ENCODE measurements around the gene RAB26. TPM values are rescaled to one million over a fixed set of nuclear protein-coding genes. Genes with fewer than 3 reads are reported as not detected.

The RAB26 gene
- total and polyA plus RNA-seq, 2 of the 13 experiments (the other 11 are each of a cell fraction or from before 2014, with no cell fraction given): 0.86 to 3.6 TPM

DNA sequence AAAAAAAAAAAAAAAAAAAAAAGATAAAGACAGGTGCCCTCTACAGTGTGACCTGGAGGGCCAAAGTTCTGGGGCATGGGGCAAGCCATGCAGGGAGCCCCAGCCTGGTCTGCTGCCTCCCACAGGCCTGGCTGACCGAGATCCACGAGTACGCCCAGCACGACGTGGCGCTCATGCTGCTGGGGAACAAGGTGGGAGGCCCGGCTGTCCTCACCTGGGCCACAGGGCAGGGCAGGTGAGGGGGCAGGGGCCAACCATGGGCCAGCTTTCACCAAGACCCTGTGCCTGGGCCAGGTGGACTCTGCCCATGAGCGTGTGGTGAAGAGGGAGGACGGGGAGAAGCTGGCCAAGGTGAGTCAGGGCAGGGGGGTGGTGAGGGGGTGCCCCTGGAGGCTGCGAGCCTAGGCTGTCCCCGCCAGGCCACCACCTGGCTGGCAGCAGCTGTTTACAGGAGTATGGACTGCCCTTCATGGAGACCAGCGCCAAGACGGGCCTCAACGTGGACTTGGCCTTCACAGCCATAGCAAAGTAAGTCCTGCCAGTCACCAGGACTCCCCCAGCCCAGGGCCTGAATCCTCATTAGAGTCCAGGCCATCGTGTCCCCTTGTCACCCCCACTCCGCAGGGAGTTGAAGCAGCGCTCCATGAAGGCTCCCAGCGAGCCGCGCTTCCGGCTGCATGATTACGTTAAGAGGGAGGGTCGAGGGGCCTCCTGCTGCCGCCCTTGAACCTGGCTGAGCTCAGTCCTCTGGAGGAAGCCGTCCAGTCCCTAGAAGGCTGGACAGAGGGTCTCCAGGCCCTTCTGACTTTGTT, 4.5 kb downstream of the RAB26 start (continued):
- TF ChIP-seq BORCS8-MEF2B (CRISPR knock-in tag; IDR thresholded peaks at IDR 0.05): no peak
- TF ChIP-seq FOXK1 (CRISPR knock-in tag; IDR thresholded peaks at IDR 0.05; ENCODE audit: borderline replicate concordance, low read depth): no peak
- TF ChIP-seq ZNF746 (CRISPR knock-in tag; IDR thresholded peaks at IDR 0.05): no peak
- TF ChIP-seq RAD21 (CRISPR knock-in tag; IDR thresholded peaks at IDR 0.05): 0 out of 2 replicates have a peak, but pooled peaks have one; percentile 24
- TF ChIP-seq MAFK (conservative IDR thresholded peaks at IDR 0.05 in 1 of 2, IDR thresholded peaks at IDR 0.05 in 1 of 2; ENCODE audit: low read length in 2 of 2): no peak
- TF ChIP-seq ATF4 (CRISPR knock-in tag; IDR thresholded peaks at IDR 0.05): no peak
- TF ChIP-seq RBM22 (optimal IDR thresholded peaks at IDR 0.05; ENCODE audit: low read length): peak; percentile 91
- 0 out of 2 replicates have a peak, but pooled peaks have one; percentile 8 for TF ChIP-seq KLF12 (CRISPR knock-in tag; IDR thresholded peaks at IDR 0.05; ENCODE audit: borderline replicate concordance)
- 0 out of 2 replicates have a peak, but pooled peaks have one; percentile 2 for TF ChIP-seq ZNF510 (CRISPR knock-in tag; IDR thresholded peaks at IDR 0.05; ENCODE audit: low read depth)
- no peak for TF ChIP-seq MTA1 (CRISPR knock-in tag; IDR thresholded peaks at IDR 0.05; ENCODE audit: borderline replicate concordance)
- no peak for TF ChIP-seq ZNF503 (CRISPR knock-in tag; IDR thresholded peaks at IDR 0.05)
- TF ChIP-seq PBX3 (CRISPR knock-in tag; IDR thresholded peaks at IDR 0.05; ENCODE audit: borderline replicate concordance): no peak
- no peak for TF ChIP-seq U2AF2 (IDR thresholded peaks at IDR 0.05; ENCODE audit: low read depth, low read length)
- no peak for TF ChIP-seq SMC3 (IDR thresholded peaks at IDR 0.05; ENCODE audit: low read length)
- 0 out of 4 replicates have a peak, but pooled peaks of 1 of the 2 experiments have one; percentile 38 for TF ChIP-seq KLF16 (CRISPR knock-in tag; IDR thresholded peaks at IDR 0.05)
- no peak for TF ChIP-seq ZBTB1 (CRISPR knock-in tag; IDR thresholded peaks at IDR 0.05; ENCODE audit: borderline replicate concordance)
- no peak for TF ChIP-seq CBFB (CRISPR knock-in tag; IDR thresholded peaks at IDR 0.05)
- TF ChIP-seq EHMT2 (IDR thresholded peaks at IDR 0.05; ENCODE audit: borderline replicate concordance, low read depth, low read length): no peak
- no peak for TF ChIP-seq MAFG (CRISPR knock-in tag; IDR thresholded peaks at IDR 0.05)
- TF ChIP-seq ZNF10 (CRISPR knock-in tag; IDR thresholded peaks at IDR 0.05; ENCODE audit: borderline replicate concordance, low read depth): no peak
